K562 (cell line): ENCODE results near the gene GRIA1. TPM values are rescaled to one million over a fixed set of nuclear protein-coding genes. Genes with fewer than 3 reads are reported as not detected.

ENCODE experiments used
- ARID3A ChIP-seq: IDR thresholded peaks from 2 replicates; pipeline ENCODE4 v1.6.1; 2012; ENCODE audit warnings: low read depth, low read length, improper control_type of control experiment, borderline replicate concordance
- BCOR ChIP-seq: fragments of 450-650 bp; IDR thresholded peaks from 2 replicates; pipeline ENCODE4 v1.6.1; 2016
- CBX5 ChIP-seq: IDR thresholded peaks from 2 replicates; pipeline ENCODE4 v1.6.1; 2014; ENCODE audit warnings: low read depth, borderline replicate concordance
- DLX4 ChIP-seq: fragments of 250-450 bp; sonication (Bioruptor Pico); IDR thresholded peaks from 2 replicates; pipeline ENCODE4 v1.6.1; 2021; ENCODE audit warnings: mild to moderate bottlenecking
- HMG20A ChIP-seq: fragments of 450-650 bp; formaldehyde crosslinking; conservative IDR thresholded peaks from 2 replicates; pipeline ENCODE4 v1.4.0; 2020; ENCODE audit warnings: mild to moderate bottlenecking, mixed read lengths
- MIER1 ChIP-seq: fragments of 450-650 bp; IDR thresholded peaks from 2 replicates; pipeline ENCODE4 v1.6.1; 2016; ENCODE audit warnings: antibody characterized with exemption, mild to moderate bottlenecking, low read depth
- TAF9B ChIP-seq: fragments of 450-650 bp; IDR thresholded peaks from 2 replicates; pipeline ENCODE4 v1.6.1; 2018; ENCODE audit warnings: mild to moderate bottlenecking; ENCODE audit not compliant: partially characterized antibody
- YBX1 ChIP-seq: fragments of 450-650 bp; IDR thresholded peaks from 2 replicates; pipeline ENCODE4 v1.7.1; 2016; ENCODE audit warnings: mild to moderate bottlenecking
- ZBTB17 ChIP-seq: fragments of 450-650 bp; formaldehyde crosslinking; IDR thresholded peaks from 2 replicates; pipeline ENCODE4 v1.4.0; 2020; ENCODE audit warnings: mild to moderate bottlenecking
- ZBTB49 ChIP-seq: sonication (generic); formaldehyde crosslinking; IDR thresholded peaks from 2 replicates; pipeline ENCODE4 v1.8.0; 2022; ENCODE audit warnings: missing genetic modification reagents, mild to moderate bottlenecking, borderline replicate concordance
- polyA plus RNA-seq, 8 experiments: library from polyadenylated mRNA; depleted of rRNA in 4 of 8; stranded (reverse) in 5 of 8; unstranded in 3 of 8; fragments of >200 nt; fragmentation: Nextera tagmentation in 2 of 8; fragmentation: Illumina TruSeq in 1 of 8; extraction: Ambion mirVana in 2 of 8; extraction: Trizol in 1 of 8; gene quantifications; 2 replicates each; pipeline versions ENCODE4 v1.2.1 to v1.2.3, GENCODE V29; 2011 to 2014; ENCODE audit warnings: inconsistent platforms in 1 of 8, missing spikeins in 1 of 8
- total RNA-seq, 7 experiments: library from RNA; depleted of rRNA in 6 of 7; stranded (reverse); fragments of >200 nt in 6 of 7; fragmentation: Illumina TruSeq in 2 of 7; extraction: Trizol in 2 of 7; gene quantifications; 2 replicates each; pipeline versions ENCODE4 v1.2.1 to v1.2.3, GENCODE V29; 2011 to 2021; ENCODE audit warnings: low replicate concordance in 1 of 7

The GRIA1 gene
- total and polyA plus RNA-seq, 9 of the 15 experiments (the other 6 are each of a cell fraction or from before 2014, with no cell fraction given) = not detected

GRCh38 chr5:153461341-153461740 is 29.1 kb upstream of the GRIA1 start (continued):
- TF ChIP-seq ZBTB17 (CRISPR knock-in tag) = no peak
- TF ChIP-seq BCOR = no peak
- TF ChIP-seq DLX4 (CRISPR knock-in tag) = no peak
- no peak for TF ChIP-seq TAF9B
- TF ChIP-seq ARID3A = no peak
- TF ChIP-seq YBX1 = no peak
- no peak for TF ChIP-seq MIER1
- TF ChIP-seq HMG20A (CRISPR knock-in tag) = no peak
- TF ChIP-seq ZBTB49 (CRISPR knock-in tag) = no peak
- no peak for TF ChIP-seq CBX5
